Measurements from ENCODE around the gene CATSPER3. TPM values are rescaled to one million over a fixed set of nuclear protein-coding genes. Genes with fewer than 3 reads are reported as not detected.

CATSPER3 gene
- total and polyA plus RNA-seq, 2 of the 8 experiments (the other 6 are each of a cell fraction or from before 2014, with no cell fraction given) = 0.62 TPM; not detected in 1

DNA sequence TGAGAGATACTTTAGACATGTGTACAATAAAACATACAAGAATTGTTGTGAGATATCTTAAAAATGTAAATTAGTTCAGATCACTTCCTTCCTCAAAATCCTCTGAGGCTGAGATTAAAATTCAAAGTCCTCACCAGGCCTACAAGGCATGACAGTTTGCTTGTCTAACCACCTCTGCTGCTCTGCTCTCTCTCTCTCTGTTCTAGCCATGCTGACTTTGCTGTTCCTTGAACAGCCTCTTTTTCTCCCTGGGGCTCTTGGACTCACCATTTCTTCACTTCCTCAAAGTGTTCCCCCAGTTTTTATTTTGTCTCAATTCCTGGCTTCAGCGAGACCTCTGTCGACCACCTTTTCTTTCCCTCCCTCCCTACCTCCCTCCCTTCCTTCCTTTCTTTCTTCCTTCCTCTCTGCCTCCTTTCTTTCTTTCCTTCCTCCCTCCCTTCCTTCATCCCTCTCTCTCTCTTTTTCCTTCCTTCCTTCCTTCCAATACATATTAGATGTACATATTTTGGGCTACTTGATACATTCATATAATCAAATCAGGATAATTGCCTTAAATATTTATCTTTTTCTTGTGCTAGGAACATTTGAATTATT is 27.0 kb downstream of the CATSPER3 start:
- Histone ChIP-seq H3K79me1 (ENCODE audit: low read depth, low read length) (no peaks in the 10 kb centered on the region), H4K8ac (ENCODE audit: extremely low read depth, insufficient read depth, low read length) (no peak overlapping the region), H3K4me2 (ENCODE audit: insufficient read depth in 1 of 2, low read depth in 2 of 2, low read length in 2 of 2) (no peak overlapping the region), H3K56ac (replicated peaks; ENCODE audit: insufficient read length, low read depth, low read length) (no peak overlapping the region), H3K27ac (ENCODE audit: low read depth, low read length) (no peak overlapping the region), H3K4me3 (ENCODE audit: extremely low read depth in 1 of 4, insufficient read depth in 2 of 4, low read depth in 3 of 4, low read length in 4 of 4) (no peak overlapping the region), H3K23me2 (ENCODE audit: low read depth, low read length) (no peaks in the 10 kb centered on the region), H4K20me1 (replicated peaks in 1 of 2; ENCODE audit: control insufficient read depth in 1 of 2, insufficient read depth in 2 of 2, low read length in 2 of 2) (no peaks in the 10 kb centered on the region), H3K4me1 (replicated peaks in 1 of 4; ENCODE audit: control insufficient read depth in 3 of 4, insufficient read depth in 4 of 4, low read length in 3 of 4) (peaks cover 0 to 9% (median 4%) of the 10 kb centered on the region in 4 experiments; a peak in 4 of 7 replicates), H3K27me3 (replicated peaks in 1 of 4; ENCODE audit: control insufficient read depth in 3 of 4, extremely low read depth in 1 of 4, insufficient read depth in 3 of 4, low read length in 3 of 4) (no peaks in the 10 kb centered on the region; a peak in 1 of 7 replicates), H4K5ac (ENCODE audit: insufficient read length, low read depth, low read length) (no peak overlapping the region), H2AFZ (ENCODE audit: low read length) (no peak overlapping the region), H3K9ac (replicated peaks in 1 of 4; ENCODE audit: extremely low read depth in 1 of 4, low read depth in 3 of 4, low read length in 3 of 4) (no peak overlapping the region), H3K23ac (ENCODE audit: insufficient read length) (no peak overlapping the region), H3K9me3 (ENCODE audit: insufficient read depth in 2 of 2, low read depth in 1 of 2, low read length in 1 of 2) (no peaks in the 10 kb centered on the region), H2BK5ac (ENCODE audit: low read depth, low read length) (no peak overlapping the region), H2BK15ac (ENCODE audit: low read length) (no peak overlapping the region), H3K4ac (replicated peaks; ENCODE audit: insufficient read length, low read depth, low read length) (no peak overlapping the region), H2AK5ac (ENCODE audit: low read depth, low read length) (no peak overlapping the region), H2BK120ac (replicated peaks; ENCODE audit: low read depth, low read length) (no peak overlapping the region), H3K18ac (ENCODE audit: extremely low read depth, low read length) (no peak overlapping the region), H2BK12ac (ENCODE audit: low read depth, low read length) (no peak overlapping the region), H4K91ac (replicated peaks; ENCODE audit: insufficient read length, low read length) (no peak overlapping the region), H3K79me2 (ENCODE audit: control insufficient read depth in 1 of 2, insufficient read depth in 2 of 2, low read length in 2 of 2) (no peaks in the 10 kb centered on the region), H3K14ac (ENCODE audit: insufficient read length) (no peak overlapping the region), H2BK20ac (ENCODE audit: low read length) (no peak overlapping the region), H3K36me3 (ENCODE audit: control insufficient read depth in 2 of 4, insufficient read depth in 4 of 4, low read length in 3 of 4) (no peaks in the 10 kb centered on the region)
- 94% methylated on average over 2 of the region's 2 CpGs; no CpG with 5 or more reads in 1 of the 2 experiments for WGBS, 2 experiments (ENCODE audit: extremely low coverage in 1 of 2, insufficient coverage in 1 of 2, insufficient read length in 1 of 2, insufficient replicate concordance in 2 of 2, low coverage in 1 of 2, low lambda C conversion rate in 2 of 2, missing lambda C conversion rate in 1 of 2)
- TF ChIP-seq SRF (IDR thresholded peaks at IDR 0.05; ENCODE audit: low read depth, low read length) (no peak), POLR2A (IDR thresholded peaks at IDR 0.05; ENCODE audit: control extremely low read depth in 1 of 2, low read depth in 2 of 2, low read length in 2 of 2) (no peak), JUN (IDR thresholded peaks at IDR 0.05; ENCODE audit: low read depth, low read length) (no peak)
- FAIRE-seq = no peak
- no peak for DNase-seq (ENCODE audit: low read depth in 1 of 2, low spot score in 2 of 2)
- ChIA-PET POLR2A (ENCODE audit: partially characterized antibody) (no interaction called here), CTCF (ENCODE audit: partially characterized antibody) (no interaction called here)
